Body of pancreas (tissue), 4 donors: Measurements from ENCODE around the gene SLC5A9.

Experiments used
- CTCF ChIP-seq, 7 experiments: fragments of 450-650 bp in 4 of 7; fragments of 200-600 bp in 3 of 7; sonication (generic) in 3 of 7; IDR thresholded peaks; one replicate each; pipeline ENCODE4 v1.5.1; 2016 to 2019; ENCODE audit warnings: antibody characterized with exemption in 7 of 7
- POLR2A ChIP-seq, 3 donors: fragments of 450-650 bp; IDR thresholded peaks; one replicate each; pipeline ENCODE4 v1.6.1; 2016; ENCODE audit warnings: antibody characterized with exemption in 3 of 3, mild to moderate bottlenecking in 2 of 3

DNA sequence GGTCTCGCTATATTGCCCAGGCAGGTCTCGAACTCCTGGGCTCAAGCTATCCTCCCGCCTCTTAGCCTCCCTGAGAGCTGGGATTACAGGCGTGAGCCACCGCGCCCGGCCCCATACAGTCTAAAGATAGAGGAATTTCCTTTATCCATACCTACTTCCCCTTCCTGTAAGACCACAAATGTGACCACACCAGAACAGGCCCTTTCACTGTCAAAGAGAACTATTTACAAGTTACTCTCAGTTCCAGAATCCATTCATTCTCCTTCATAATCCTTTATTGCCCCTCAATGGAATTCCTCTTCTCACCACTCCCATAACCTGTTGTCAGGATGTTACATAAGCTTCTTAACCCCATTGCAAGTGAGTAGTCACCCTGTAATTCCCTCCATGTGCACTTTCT, 26.3 kb upstream of the SLC5A9 start:
- no peak for TF ChIP-seq CTCF (IDR thresholded peaks at IDR 0.05)
- no peak for TF ChIP-seq POLR2A (IDR thresholded peaks at IDR 0.05)
